Lung (tissue), 12 donors: ENCODE measurements around the gene LDB3. TPM values are rescaled to one million over a fixed set of nuclear protein-coding genes. Genes with fewer than 3 reads are reported as not detected.

Experiments
- ATAC-seq: fragments of 200-7000 bp; cut with Tn5 transposase; one replicate; pipeline ENCODE4 v1.9.1; 2020; ENCODE audit warnings: moderate number of reproducible peaks; ENCODE audit not compliant: insufficient read depth, low FRiP score
- DNase-seq, 3 donors: peaks; one replicate each; pipeline ENCODE4 v3.0.0-alpha.2; 2013 to 2017
- H3K27ac ChIP-seq, 2 donors: one replicate each; pipeline ENCODE4 v1.5.1; 2013; ENCODE audit warnings: mild to moderate bottlenecking in 2 of 2, moderate library complexity in 2 of 2, control low read depth in 1 of 2, inconsistent platforms in 1 of 2, low read depth in 1 of 2, low read length in 1 of 2
- H3K27me3 ChIP-seq, 3 donors: one replicate each; pipeline ENCODE4 v1.5.1; 2013; ENCODE audit warnings: low read length in 2 of 3; ENCODE audit not compliant: control insufficient read depth in 3 of 3, insufficient read depth in 3 of 3
- H3K36me3 ChIP-seq, 4 donors: one replicate each; pipeline ENCODE4 v1.5.1; 2013; ENCODE audit warnings: low read length in 4 of 4, mild to moderate bottlenecking in 1 of 4, moderate library complexity in 1 of 4; ENCODE audit not compliant: control insufficient read depth in 4 of 4, insufficient read depth in 4 of 4
- H3K4me1 ChIP-seq, 5 donors: one replicate each; pipeline ENCODE4 v1.5.1; 2013; ENCODE audit warnings: low read length in 5 of 5, mild to moderate bottlenecking in 2 of 5, moderate library complexity in 1 of 5; ENCODE audit not compliant: control insufficient read depth in 5 of 5, insufficient read depth in 5 of 5
- H3K4me3 ChIP-seq: one replicate; pipeline ENCODE4 v1.5.1; 2013; ENCODE audit warnings: mild to moderate bottlenecking, control low read depth, moderate library complexity
- H3K9ac ChIP-seq, 2 donors: one replicate each; pipeline ENCODE4 v1.5.1; 2013; ENCODE audit warnings: low read length in 2 of 2, control low read depth in 1 of 2; ENCODE audit not compliant: insufficient read depth in 1 of 2
- H3K9me3 ChIP-seq, 4 donors: one replicate each; pipeline ENCODE4 v1.5.1; 2013; ENCODE audit warnings: low read length in 3 of 4, mild to moderate bottlenecking in 1 of 4, moderate library complexity in 1 of 4; ENCODE audit not compliant: control insufficient read depth in 4 of 4, insufficient read depth in 3 of 4
- WGBS, 2 donors: extraction: QIAGEN DNeasy Blood & Tissue Kit; methylation state at CpG; one replicate each; pipeline ENCODE4 v1.1.7; 2013; 5-methylcytosine and 5-hydroxymethylcytosine counted together
- polyA plus RNA-seq, 2 donors: library from polyadenylated mRNA; stranded (reverse); fragments of 200-250 nt; gene quantifications; one replicate each; pipeline ENCODE4 v1.2.1, GENCODE V29; 2013
- total RNA-seq, 2 donors: library from RNA; depleted of rRNA in 1 of 2; stranded (reverse); fragments of >200 nt in 1 of 2; gene quantifications; one replicate each; pipeline ENCODE4 v1.2.1, GENCODE V29; 2014 to 2021
- TF ChIP-seq, protein P1 (sequence below): IDR thresholded peaks from 2 replicates; pipeline ENCODE4 v1.5.1; 2012; ENCODE audit warnings: mild to moderate bottlenecking; ENCODE audit errors: control extremely low read depth, extremely low read depth
- donor health status: control.
- donor health status: control.
- donor health status: Bipolar disorder and iron deficiency.
- donor health status: healthy.
- donor health status: DM: yes; HTN: yes; CAD: no.

The LDB3 gene
- total and polyA plus RNA-seq, 4 donors: 0.37 to 3.2 (median 1.5) TPM

- ATAC-seq (no peak), DNase-seq (peak; percentile 37 to 69 (median 64))
- TF ChIP-seq, protein P1, sequence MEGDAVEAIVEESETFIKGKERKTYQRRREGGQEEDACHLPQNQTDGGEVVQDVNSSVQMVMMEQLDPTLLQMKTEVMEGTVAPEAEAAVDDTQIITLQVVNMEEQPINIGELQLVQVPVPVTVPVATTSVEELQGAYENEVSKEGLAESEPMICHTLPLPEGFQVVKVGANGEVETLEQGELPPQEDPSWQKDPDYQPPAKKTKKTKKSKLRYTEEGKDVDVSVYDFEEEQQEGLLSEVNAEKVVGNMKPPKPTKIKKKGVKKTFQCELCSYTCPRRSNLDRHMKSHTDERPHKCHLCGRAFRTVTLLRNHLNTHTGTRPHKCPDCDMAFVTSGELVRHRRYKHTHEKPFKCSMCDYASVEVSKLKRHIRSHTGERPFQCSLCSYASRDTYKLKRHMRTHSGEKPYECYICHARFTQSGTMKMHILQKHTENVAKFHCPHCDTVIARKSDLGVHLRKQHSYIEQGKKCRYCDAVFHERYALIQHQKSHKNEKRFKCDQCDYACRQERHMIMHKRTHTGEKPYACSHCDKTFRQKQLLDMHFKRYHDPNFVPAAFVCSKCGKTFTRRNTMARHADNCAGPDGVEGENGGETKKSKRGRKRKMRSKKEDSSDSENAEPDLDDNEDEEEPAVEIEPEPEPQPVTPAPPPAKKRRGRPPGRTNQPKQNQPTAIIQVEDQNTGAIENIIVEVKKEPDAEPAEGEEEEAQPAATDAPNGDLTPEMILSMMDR: no peak
- Histone ChIP-seq H3K27ac (no peak overlapping the region), H3K27me3 (peaks cover 0 to 12% (median 7%) of the 10 kb centered on the region in 3 donors), H3K36me3 (no peaks in the 10 kb centered on the region), H3K9me3 (peaks cover 0 to 3% (median 0%) of the 10 kb centered on the region in 4 donors), H3K4me3 (no peak overlapping the region), H3K4me1 (peaks cover 0 to 5% (median 0%) of the 10 kb centered on the region in 5 donors), H3K9ac (no peak overlapping the region)
- WGBS, 2 donors: 6% methylated on average over 45 to 49 of the region's 49 CpGs
Measured at GRCh38 chr10:86632009-86632800, 36.1 kb upstream of the LDB3 start.

GRCh38 chr10:86632951-86633350, 35.4 kb upstream of the LDB3 start:
- peaks cover 0 to 3% (median 0%) of the 10 kb centered on the region in 4 donors for H3K9me3 ChIP-seq
- DNase-seq: no peak
- peaks cover 0 to 12% (median 7%) of the 10 kb centered on the region in 3 donors for H3K27me3 ChIP-seq
- WGBS, 2 donors: 64 to 70% methylated on average over 5 of the region's 5 CpGs
- peaks cover 0 to 5% (median 0%) of the 10 kb centered on the region in 5 donors for H3K4me1 ChIP-seq
- no peak for ATAC-seq
- H3K4me3 ChIP-seq: no peak overlapping the region
- TF ChIP-seq, protein P1: no peak
- no peak overlapping the region for H3K27ac ChIP-seq
- no peak overlapping the region for H3K9ac ChIP-seq
- no peaks in the 10 kb centered on the region for H3K36me3 ChIP-seq

DNA sequence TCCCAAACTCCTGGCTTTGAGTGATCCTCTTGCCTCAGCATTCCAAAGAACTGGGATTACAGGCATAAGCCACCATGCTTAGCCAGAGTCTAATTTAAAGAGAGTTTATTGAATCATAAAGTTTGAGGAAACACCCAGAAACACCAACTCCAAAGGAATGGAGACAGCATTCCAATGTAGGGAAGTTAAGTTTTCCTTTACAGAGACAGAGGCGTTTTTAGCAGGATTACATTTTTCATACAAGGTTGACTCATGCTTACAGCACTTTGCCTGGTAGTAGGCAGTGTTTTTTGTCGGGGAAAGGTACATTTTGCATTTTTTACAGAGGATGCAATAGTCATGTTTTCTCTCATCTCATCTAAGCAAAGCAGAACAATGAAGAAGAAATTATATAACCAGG, 32.9 kb upstream of the LDB3 start:
- 69 to 86% methylated on average over 2 of the region's 2 CpGs for WGBS, 2 donors
- Histone ChIP-seq H3K9me3 (peaks cover 0 to 3% (median 0%) of the 10 kb centered on the region in 4 donors), H3K4me1 (peaks cover 0 to 5% (median 0%) of the 10 kb centered on the region in 5 donors), H3K4me3 (no peak overlapping the region), H3K27me3 (peaks cover 0 to 12% (median 7%) of the 10 kb centered on the region in 3 donors), H3K27ac (no peak overlapping the region), H3K36me3 (no peaks in the 10 kb centered on the region), H3K9ac (no peak overlapping the region)
- TF ChIP-seq, protein P1: no peak
- no peak for DNase-seq
- no peak for ATAC-seq
